DOHH2 (cell line): ENCODE data around the gene USP49.

Experiments used
- H3F3A ChIP-seq: fragments of 200-600 bp; sonication (generic), shearing (Covaris generic); 2 replicates; pipeline ENCODE4 v1.6.0; 2016; ENCODE audit warnings: antibody characterized with exemption, mild to moderate bottlenecking; ENCODE audit not compliant: control insufficient read depth, insufficient read depth
- H3K27ac ChIP-seq: fragments of 200-600 bp; sonication (generic); 2 replicates; pipeline ENCODE4 v1.5.1; 2014; ENCODE audit warnings: low read depth, mild to moderate bottlenecking, low read length, moderate library complexity
- H3K27me3 ChIP-seq: fragments of 200-600 bp; sonication (generic); 2 replicates; pipeline ENCODE4 v1.6.1; 2014; ENCODE audit warnings: mild to moderate bottlenecking, low read length, mixed read lengths; ENCODE audit not compliant: control insufficient read depth
- H3K36me3 ChIP-seq: fragments of 200-600 bp; sonication (generic); 2 replicates; pipeline ENCODE4 v1.6.1; 2014; ENCODE audit warnings: mild to moderate bottlenecking, low read length, moderate library complexity, mixed read lengths; ENCODE audit not compliant: control insufficient read depth
- H3K4me1 ChIP-seq: fragments of 200-600 bp; sonication (generic); 2 replicates; pipeline ENCODE4 v1.6.1; 2014; ENCODE audit warnings: mild to moderate bottlenecking, low read length, mixed read lengths; ENCODE audit not compliant: control insufficient read depth
- H3K4me2 ChIP-seq: fragments of 200-600 bp; sonication (generic); 2 replicates; pipeline ENCODE4 v1.6.0; 2014; ENCODE audit warnings: mild to moderate bottlenecking, low read length, moderate library complexity
- H3K4me3 ChIP-seq: fragments of 200-600 bp; sonication (generic); 2 replicates; pipeline ENCODE4 v1.5.1; 2014; ENCODE audit warnings: mild to moderate bottlenecking, low read length, mixed read lengths
- H3K79me2 ChIP-seq: fragments of 200-600 bp; sonication (generic); 2 replicates; pipeline ENCODE4 v1.6.1; 2014; ENCODE audit warnings: mild to moderate bottlenecking, low read length, mixed read lengths; ENCODE audit not compliant: control insufficient read depth
- H3K9me2 ChIP-seq: fragments of 200-600 bp; sonication (generic); replicated peaks from 2 replicates; pipeline ENCODE4 v1.6.1; 2014; ENCODE audit warnings: mild to moderate bottlenecking, low read length, mixed read lengths; ENCODE audit not compliant: control insufficient read depth
- H3K9me3 ChIP-seq: fragments of 200-600 bp; sonication (generic); 2 replicates; pipeline ENCODE4 v1.6.1; 2014; ENCODE audit warnings: antibody characterized with exemption, low read length, mixed read lengths; ENCODE audit not compliant: control insufficient read depth, insufficient read depth
- H4K20me1 ChIP-seq: fragments of 200-600 bp; sonication (generic); 2 replicates; pipeline ENCODE4 v1.6.0; 2014; ENCODE audit warnings: low read depth, mild to moderate bottlenecking, antibody characterized with exemption, low read length, moderate library complexity; ENCODE audit not compliant: control insufficient read depth, insufficient read depth
- EZH2phosphoT487 ChIP-seq: fragments of 200-600 bp; sonication (generic); IDR thresholded peaks from 2 replicates; pipeline ENCODE4 v1.6.1; 2017; ENCODE audit warnings: borderline replicate concordance, mild to moderate bottlenecking, antibody characterized with exemption, low read length, moderate library complexity, mixed read lengths
- TF ChIP-seq, protein P1 (sequence below): fragments of 200-600 bp; sonication (generic); IDR thresholded peaks from one replicate; pipeline ENCODE4 v1.5.1; 2014; ENCODE audit warnings: antibody characterized with exemption, mild to moderate bottlenecking, low read depth, low read length; ENCODE audit not compliant: poor library complexity, severe bottlenecking

Gene USP49

DNA sequence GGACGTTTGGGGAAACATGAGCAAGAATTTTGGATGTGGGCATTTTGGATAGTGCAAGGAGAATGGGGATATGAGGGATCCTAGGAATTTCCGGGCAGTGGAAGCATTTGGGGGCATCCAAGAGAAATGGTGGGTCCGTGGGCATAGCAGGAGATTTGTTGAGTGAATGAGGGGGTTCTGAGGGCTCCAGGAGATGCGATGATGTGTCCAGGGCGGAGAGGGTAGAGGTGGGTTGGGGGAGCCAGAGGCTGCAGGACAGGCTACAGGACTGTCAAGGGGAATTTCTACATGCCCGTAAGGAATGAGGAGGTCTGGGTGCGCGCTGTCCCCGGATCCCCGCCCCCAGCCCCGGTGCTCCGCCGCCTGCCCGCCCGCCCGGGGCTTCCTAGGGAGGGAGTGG lies 115.8 kb downstream of the USP49 start:
- TF ChIP-seq EZH2phosphoT487 = no peak
- TF ChIP-seq, protein P1, sequence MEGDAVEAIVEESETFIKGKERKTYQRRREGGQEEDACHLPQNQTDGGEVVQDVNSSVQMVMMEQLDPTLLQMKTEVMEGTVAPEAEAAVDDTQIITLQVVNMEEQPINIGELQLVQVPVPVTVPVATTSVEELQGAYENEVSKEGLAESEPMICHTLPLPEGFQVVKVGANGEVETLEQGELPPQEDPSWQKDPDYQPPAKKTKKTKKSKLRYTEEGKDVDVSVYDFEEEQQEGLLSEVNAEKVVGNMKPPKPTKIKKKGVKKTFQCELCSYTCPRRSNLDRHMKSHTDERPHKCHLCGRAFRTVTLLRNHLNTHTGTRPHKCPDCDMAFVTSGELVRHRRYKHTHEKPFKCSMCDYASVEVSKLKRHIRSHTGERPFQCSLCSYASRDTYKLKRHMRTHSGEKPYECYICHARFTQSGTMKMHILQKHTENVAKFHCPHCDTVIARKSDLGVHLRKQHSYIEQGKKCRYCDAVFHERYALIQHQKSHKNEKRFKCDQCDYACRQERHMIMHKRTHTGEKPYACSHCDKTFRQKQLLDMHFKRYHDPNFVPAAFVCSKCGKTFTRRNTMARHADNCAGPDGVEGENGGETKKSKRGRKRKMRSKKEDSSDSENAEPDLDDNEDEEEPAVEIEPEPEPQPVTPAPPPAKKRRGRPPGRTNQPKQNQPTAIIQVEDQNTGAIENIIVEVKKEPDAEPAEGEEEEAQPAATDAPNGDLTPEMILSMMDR = no peak

DNA sequence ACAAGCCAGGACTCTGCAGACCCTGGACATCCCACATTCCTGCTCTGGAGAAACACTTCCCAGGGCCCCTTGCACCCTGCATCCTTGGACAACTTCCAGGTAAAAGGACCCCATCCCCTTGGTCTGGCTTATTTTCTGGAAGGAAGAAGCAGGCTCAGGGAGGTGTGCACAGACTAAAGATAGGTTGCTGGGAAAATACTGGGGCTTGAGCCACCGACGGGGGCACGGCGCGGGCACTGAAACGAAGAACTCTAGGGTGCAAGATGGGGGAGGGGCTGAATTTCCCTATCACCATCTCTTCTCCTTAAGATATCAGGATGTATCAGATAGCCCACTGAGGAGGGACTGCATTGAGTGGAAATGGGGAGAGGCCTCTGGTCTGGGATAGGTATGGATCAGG lies 116.3 kb downstream of the USP49 start:
- no peak overlapping the region for H3K27ac ChIP-seq
- H3K9me3 ChIP-seq = no peaks in the 10 kb centered on the region
- H3K4me2 ChIP-seq = peak overlapping the region; percentile 86
- peaks cover 21% of the 10 kb centered on the region for H3K4me1 ChIP-seq
- no peak for TF ChIP-seq EZH2phosphoT487
- TF ChIP-seq, protein P1 = no peak
- peaks cover 10% of the 10 kb centered on the region for H3K36me3 ChIP-seq
- no peaks in the 10 kb centered on the region for H3K9me2 ChIP-seq
- peaks cover 7% of the 10 kb centered on the region for H3K79me2 ChIP-seq
- H3K27me3 ChIP-seq = peaks cover 4% of the 10 kb centered on the region
- no peaks in the 10 kb centered on the region for H4K20me1 ChIP-seq
- H3K4me3 ChIP-seq = peak overlapping the region; percentile 82
- H3F3A ChIP-seq = peaks cover 12% of the 10 kb centered on the region

More for the DNA sequence above, 115.8 kb downstream of the USP49 start:
- H3K9me2 ChIP-seq = no peaks in the 10 kb centered on the region
- peaks cover 10% of the 10 kb centered on the region for H3K36me3 ChIP-seq
- H3K27me3 ChIP-seq = peaks cover 4% of the 10 kb centered on the region
- H3K9me3 ChIP-seq = no peaks in the 10 kb centered on the region
- H3F3A ChIP-seq = peaks cover 12% of the 10 kb centered on the region
- peak overlapping the region; percentile 86 for H3K4me2 ChIP-seq
- H3K79me2 ChIP-seq = peaks cover 7% of the 10 kb centered on the region
- H3K4me3 ChIP-seq = peak overlapping the region; percentile 82
- no peaks in the 10 kb centered on the region for H4K20me1 ChIP-seq
- no peak overlapping the region for H3K27ac ChIP-seq
- H3K4me1 ChIP-seq = peaks cover 24% of the 10 kb centered on the region

DNA sequence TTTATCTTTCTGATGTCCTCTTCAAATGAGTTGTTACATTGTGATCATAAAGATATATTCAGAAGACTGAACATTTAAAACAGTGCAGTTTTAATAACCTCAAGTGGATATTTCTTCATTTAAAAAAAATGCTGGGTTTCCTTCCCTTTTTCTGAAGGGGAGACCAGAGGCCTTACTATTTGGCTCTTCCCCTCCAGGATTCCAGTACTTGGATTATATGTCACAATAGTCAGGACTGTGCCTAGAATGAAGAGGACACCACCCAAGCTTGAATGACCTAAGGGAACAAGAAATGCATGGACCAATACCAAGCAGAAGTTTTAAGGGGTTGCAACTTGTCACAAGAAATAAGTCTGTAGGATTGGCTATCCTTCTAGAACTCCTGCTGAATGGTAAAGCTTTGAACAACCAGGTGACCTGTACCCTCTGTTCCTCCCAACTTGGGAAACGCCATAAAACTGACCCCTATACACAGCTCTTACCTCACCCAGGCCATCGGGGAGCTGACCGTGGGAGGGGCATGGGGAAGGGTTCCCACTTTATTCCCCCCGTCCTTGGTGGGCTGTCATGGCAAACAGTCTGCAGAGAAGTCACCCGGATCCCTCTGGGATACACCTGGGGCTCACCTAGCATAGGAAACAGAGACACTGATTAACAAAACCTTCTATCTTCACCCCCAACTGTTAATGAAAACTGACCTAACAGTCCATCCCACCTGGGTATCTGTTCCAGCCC lies 117.5 kb downstream of the USP49 start:
- no peaks in the 10 kb centered on the region for H3K9me3 ChIP-seq
- no peak overlapping the region for H3K4me2 ChIP-seq
- peaks cover 11% of the 10 kb centered on the region for H3K36me3 ChIP-seq
- H4K20me1 ChIP-seq = no peaks in the 10 kb centered on the region
- H3F3A ChIP-seq = peaks cover 12% of the 10 kb centered on the region
- H3K79me2 ChIP-seq = peaks cover 7% of the 10 kb centered on the region
- no peaks in the 10 kb centered on the region for H3K9me2 ChIP-seq
- H3K27ac ChIP-seq = no peak overlapping the region
- H3K4me1 ChIP-seq = peaks cover 21% of the 10 kb centered on the region
- no peak overlapping the region for H3K4me3 ChIP-seq
- TF ChIP-seq EZH2phosphoT487 = no peak
- TF ChIP-seq, protein P1 = no peak
- peaks cover 4% of the 10 kb centered on the region for H3K27me3 ChIP-seq
